Stimulated activated CD4-positive, alpha-beta T cell treated with anti-CD3 and anti-CD28 coated beads, Interleukin-2, amount 100 ng/mL, for 4 hours (primary cell): Measurements from ENCODE around the gene EYS.

ENCODE experiments used
- DNase-seq: peaks from one replicate; pipeline ENCODE4 v3.0.0-alpha.2; 2020; ENCODE audit warnings: low read depth

Gene EYS

DNA sequence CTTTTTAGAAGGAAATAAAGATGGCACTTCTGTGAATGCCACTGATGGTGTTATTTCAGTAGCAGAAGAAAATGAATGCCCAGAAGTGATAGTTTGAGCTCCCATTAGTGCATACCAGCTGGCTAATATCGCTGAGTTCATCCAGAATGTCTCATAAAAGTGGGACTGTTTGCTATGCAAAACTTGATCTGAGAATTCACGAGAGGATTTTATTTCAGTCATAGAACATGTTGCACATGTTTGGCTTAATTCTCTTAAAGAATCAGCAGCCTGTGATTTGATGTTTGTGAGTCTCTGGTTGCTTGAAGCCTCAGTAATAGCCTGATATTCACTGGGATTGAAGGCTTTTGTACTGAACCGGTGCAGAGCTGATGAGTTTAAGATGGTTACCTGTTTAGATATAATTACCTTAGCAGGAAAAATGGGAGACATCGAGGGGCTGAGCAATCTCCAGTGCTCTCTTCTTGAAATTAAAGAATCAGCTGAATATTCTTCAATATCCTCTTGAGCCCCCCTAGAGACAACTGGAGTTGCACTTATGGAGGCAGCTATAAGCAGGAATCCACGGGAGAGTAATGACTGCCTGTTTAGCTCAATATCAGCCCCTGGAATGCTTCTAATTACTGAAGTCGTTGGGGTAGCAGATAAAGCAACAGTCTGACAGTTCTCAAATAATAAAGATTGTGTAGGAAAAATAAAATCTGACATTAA, 1115.9 kb downstream of the EYS start:
- no peak for DNase-seq

DNA sequence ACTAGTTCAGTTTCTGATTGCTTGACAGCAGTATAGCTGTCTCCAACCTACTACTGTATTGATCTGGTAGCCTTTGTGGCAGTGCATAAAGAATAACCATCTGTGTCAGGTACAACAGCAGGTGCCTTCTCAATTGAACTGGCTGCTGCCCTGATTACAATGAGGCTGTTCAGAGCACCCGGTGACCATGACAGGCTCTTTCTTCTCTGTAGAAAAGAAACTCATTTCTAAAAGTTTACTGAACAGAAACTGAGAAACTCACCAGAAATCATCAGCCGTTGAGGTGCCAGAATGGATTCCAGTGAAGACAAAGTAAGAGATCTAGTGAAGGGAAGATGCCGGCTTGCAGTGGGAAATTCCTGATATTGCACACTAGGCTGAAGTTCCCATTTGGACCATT, 1117.1 kb downstream of the EYS start:
- no peak for DNase-seq

DNA sequence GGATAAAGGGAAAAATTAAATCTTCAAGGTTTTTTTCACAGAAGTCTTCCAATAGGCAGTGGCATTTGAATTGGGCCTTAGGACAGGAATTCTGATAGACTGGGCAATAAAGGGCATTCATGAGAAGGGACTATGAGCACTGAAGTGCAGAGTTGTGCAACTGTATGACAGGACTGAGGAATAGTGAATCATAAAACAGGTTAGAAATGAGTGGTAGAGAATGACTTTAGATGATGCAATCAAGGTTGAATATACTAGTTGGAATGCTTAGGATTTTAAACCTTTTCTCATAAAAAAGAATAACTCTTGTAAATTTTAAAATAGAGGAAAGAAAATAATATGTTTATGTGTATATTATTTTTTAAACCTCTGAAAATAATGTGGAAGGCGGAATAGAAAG, 1126.7 kb downstream of the EYS start:
- no peak for DNase-seq

DNA sequence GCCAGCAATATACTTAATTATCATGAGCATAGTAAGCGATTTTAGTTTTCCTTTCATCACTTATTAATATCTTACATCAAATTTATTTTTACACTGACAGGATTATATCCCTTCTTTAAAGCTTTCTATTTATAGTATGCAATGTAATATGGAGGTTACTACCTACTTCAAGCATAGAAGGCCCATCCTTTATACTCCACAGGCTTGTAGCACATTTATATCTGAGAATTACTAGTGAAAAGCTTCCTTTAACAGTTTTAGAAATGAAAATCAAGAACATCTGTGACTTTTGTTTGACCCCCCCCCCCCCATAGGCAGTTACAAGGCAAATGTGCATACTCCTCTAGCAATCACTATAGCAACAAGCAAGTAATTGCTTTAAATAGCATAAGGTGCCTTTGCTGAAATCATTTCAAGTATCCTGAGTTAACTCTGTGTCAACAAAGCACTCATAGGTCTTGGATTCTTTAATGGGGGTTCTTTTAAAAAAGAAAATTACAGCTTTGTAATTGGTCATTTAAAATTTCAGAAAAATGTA, 1153.7 kb downstream of the EYS start:
- no peak for DNase-seq

DNA sequence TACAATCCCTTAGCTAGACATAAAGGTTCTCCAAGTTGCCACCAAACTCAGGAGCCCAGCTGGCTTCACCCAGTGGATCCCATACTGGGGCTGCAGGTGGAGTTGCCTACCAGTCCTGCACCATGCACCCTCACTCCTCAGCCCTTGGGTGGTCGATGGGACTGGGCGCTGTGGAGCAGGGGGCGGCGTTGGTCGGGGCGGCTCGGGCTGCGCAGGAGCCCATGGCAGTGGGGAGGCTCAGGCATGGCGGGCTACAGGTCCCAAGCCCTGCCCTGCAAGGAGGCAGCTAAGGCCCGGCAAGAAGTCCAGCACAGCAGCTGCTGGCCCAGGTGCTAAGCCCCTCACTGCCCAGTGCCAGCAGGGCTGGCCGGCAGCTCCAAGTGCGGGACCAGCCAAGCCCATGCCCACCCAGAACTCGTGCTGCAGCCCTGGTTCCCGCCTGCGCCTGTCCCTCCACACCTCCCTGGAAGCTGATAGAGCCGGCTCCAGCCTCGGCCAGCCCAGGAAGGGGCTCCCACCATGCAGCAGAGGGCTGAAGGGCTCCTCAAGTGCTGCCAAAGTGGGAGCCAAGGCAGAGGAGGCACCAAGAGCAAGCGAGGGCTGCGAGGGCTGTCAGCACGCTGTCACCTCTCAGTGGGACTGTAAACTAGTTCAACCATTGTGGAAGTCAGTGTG, 1159.3 kb downstream of the EYS start:
- no peak for DNase-seq

DNA sequence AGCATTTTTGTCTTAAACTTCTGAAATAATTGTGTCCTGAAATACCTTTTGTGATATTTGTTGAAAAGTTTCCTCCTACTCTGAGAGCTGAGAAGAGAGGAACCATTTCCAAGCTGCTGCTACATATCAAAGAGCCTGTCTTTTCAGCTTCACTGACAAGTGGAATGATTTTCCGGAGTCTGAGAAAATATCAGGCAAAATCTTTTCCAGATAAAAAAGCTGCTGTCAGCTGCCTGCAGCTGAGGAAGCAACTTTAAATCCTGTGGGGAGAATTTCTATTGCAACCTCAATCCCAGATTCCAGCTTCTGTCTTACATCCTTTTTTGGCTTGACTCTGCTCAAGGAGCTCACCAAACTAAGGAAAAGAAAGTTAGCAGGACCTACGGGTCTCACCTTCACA, 1167.1 kb downstream of the EYS start:
- DNase-seq: no peak

DNA sequence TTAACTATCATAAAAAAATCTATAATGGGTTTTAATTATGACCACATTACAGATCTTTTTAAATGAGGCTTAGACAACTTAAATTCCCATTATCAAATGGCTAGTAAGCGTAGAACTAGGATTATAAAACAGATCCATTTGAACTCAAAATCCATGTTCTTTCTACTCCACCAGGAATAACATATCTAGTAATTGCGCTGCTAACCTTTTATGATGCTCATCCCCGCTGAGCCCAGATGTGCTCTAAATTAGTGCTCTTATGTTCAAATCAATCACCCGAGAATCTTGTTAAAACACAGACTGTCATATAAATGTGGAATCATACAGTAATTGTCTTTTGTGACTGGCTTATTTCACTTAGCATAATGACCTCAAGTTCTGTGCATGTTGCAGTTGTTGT, 1168.3 kb downstream of the EYS start:
- no peak for DNase-seq

DNA sequence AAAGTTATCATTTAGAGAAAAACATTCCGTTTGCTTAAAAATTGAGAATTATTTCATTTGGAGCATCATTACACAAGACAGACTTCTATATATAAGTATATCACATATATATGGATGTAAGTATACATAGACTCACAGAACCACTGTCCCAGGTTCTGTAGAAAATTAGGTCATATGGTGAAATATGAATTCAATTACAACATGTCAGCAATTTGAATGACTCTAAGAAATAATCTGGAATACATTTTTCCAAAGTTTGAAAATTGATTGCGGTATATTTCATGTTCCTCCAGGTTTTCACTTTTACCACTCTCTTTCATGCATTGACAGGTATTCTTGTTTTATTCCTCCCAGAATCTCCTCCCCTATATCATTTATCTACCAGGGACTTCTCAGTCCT, 1179.1 kb downstream of the EYS start:
- DNase-seq: no peak

DNA sequence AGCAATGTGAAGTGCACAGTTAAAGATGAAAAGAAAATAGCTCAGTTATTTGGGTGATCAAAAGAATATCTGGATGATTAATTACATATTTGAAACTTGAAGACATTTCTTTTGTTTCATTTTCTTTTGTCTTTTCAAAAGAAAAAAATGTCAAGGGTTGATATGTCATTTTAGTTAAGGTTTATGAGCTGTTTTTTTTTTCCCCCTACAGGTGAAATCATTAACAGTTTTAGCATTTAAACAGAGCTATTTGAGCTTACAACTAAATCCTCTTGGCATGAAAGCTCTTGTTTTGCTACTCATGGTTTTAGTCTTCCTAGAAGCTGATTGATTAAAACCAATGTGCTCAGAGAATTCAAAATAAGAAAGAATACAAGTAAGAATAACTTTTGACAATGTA, 1184.2 kb downstream of the EYS start:
- no peak for DNase-seq

DNA sequence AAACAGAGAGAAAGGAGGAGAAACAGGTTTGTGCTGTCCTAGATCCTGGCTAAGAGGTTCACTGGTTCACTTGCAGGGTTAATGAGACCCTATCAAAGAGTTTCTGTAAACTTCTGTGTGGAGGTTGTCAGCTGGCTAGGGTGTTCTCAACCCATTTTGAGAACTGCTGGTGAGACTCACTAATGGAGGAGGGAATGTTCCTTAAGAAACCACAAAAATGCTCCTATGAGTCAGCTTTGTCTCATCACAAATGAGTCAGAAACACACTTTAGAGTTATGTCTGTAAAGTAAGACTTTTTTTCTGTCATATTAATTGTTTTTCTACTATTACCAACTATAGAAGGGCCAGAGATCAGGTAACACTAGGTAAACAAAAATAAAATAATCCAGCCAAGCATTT, 1187.0 kb downstream of the EYS start:
- no peak for DNase-seq

DNA sequence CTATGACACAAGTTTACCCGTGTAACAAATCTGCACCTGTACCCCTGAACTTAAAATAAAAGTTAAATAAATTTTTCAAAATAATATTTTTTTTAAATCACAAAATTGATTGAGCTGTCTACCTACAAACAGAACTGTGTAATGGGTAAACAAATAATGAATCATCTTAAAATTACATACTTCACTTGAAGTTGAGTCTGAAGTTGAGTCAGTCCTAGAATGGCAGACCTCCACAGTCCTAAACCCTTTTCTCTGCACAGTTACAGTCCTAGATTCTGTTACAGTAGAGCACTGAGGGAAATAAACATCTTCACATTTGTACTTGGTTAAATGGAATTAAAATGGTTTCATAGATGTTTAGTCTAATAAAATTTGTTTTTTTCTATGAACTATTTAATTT, 1190.6 kb downstream of the EYS start:
- no peak for DNase-seq

DNA sequence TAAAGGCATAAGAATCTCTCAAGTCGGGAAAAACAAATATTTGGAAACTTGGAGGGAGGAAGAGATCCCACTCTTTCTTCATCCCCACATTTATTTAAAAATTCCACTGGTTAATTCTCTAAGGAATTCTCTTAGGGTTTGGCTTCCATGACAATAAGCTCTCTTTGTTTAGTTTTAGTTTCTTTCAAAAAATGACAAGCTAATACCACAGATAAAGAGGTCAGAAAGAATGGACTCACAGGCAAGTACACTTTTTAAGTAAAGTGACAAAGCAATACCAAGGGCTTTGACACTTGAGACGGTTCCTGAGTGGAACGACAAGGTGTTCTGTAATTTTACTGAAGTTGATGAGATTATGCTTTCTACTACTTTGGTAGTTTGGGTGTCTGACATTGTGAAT, 1199.4 kb downstream of the EYS start:
- no peak for DNase-seq

DNA sequence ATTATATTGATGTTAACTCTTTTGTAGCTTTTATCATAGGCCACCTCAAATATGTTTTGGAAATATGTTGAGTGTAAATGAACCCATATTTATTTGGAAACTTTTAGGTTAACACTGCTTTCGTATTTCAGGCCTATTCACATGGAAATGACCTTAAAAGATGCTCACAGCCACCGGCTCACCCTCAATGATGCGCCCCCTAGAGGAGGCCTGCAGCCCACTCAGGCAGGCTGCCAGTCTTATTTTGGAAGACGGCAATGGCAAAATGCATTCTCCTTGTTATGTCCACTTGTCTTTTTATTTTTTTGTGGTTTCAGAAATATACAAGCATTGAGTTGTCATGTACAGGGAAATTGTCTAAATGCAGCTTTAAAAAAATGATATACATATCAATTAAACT, 1201.7 kb downstream of the EYS start:
- no peak for DNase-seq

DNA sequence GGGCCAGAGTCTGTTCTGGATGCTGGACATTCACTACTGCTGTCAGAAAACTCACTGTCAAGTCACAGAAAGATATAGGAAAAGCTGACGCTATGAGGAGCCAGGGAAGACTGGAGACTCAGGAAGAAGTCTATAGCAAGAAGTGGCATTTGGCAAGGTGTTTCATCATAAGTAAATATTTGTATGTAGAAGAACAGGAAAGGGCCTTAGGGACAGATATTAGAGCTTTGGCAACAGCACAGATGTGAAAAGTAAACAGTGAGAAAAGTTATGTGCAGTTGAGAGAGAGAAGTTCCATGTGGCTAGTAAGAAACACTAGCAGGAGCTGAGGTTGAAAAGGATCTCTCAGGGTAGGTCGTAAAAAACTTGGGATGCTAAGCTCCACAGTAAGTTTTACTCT, 1202.5 kb downstream of the EYS start:
- no peak for DNase-seq

DNA sequence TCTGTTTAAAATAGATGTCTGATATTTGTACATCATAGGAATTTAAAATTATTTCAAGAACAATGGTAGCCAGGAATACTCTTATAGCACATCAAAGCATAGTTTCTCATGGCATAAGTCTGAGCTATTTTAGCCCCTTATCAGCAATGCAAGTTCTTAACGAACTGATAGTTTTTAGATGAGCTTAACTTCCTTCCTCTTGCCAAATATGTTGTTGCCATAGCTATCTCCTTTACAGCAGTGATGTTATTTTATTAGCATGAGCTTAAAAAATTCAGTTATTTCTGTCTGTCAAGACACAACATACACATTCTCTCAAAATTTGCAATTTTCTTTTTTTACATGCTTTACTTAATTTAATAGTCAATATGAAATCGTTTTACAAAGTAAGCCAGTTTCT, 1204.2 kb downstream of the EYS start:
- DNase-seq: no peak

DNA sequence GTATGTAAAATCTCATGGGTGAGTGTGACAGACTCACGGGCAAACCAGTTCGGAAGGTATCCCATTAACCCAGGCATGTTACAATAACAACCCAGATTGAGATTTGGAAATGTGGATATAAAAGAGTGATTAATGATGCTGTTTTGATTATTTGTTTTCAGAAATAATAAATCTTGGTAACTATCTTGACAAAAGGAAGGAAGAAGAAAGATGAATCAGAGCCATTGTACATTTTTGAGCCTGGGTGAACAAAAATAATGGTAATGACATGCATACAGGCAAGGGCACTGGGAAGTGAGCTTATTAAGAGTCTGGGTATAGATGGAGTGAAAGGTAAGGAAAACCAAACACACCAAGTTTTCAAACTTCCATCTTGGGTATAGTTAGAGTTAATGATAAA, 1209.4 kb downstream of the EYS start:
- no peak for DNase-seq

DNA sequence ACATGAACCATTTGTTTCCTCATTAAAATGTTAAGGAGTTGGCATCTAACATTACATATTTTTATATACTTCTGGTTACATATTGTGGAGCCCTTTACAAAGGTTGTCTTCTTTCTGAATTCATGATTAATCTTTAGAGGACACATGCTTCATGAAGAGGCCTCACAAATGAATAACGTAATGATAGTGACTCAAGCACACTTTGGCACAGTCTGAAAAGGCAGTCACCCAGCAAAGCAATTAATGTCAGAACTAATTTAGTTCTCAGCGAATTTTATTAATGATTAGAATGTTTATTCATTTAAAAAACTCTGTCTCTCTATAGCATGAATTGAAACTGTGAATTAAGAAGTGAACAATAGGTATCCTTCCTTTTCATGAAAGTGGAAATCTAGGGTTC, 1217.3 kb downstream of the EYS start:
- DNase-seq: no peak

DNA sequence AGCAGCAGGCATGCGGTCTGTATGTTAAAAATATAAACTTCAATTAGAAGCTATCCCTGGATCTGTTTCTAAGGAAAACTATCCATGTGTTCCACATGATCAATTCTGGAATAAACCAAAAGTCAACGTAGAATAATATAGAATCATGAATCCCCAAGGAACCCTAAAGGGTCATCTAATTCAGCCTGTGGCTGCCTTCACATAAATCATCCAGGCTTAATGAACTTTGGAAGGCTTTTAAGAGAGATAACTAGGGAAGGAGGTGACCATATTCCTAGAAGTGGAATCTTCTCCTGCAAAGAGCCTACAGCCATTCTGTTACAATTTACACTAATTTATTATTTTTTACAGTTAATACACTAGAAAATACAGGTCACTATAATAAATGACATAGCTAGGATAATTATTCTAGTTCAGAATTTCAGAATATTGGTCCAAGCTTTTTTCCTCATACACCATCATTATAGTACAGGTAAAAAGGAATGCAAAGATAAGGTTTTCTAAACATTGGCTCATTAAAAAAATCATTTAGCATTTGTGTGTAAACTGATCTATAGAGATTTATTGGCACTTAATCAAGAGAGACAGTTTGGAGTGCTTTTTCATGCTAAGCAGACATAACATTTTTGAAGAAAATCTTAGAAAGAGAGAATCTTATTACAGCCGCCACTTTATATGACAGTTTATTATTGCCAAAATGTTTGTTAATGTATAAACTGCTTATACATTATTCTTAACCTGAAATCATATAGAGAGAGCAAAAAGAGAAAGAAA, 1220.3 kb downstream of the EYS start:
- DNase-seq: no peak

DNA sequence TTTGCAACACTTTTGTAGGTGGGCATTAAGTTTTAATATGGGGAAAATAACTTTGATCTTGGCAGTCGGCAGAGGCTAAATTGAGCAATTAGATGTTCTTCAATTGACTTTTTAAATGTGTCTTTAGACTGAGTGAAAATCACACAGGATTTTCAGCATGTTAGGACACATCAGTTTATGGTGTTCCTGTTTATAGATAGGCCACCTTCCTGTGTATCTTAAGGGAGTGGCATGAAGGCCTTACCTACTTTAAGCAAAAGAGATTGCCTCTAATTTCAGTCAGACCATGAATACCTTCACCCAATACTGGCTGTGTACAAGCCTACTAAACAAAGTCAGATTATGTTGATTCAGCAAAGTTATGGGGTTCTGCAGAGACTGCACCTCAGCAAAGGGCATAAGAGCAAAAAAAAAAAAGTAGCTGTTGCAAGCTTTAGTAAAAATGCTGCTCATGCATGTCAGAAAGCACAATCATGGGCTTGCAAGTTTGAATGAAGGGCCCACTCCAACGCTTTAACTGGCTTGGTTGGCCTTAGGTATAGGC, 1223.0 kb downstream of the EYS start:
- no peak for DNase-seq

DNA sequence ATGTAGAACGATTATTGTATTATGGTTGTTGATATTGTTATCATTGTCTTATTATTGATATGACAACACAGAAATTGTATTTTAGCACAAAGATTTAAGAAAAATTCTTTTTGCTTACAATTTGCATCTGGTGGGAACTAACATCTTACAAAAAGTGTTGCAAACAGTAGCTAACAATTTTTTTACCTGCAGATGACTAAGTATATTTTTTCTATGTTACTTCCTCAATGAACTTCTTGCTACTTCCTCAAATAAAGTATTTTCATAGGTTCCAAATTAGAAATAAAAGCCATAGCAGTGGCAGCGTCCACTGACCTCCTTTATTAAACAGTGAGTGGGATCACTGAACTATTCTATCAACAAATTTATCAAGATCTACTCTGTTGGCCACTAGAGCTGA, 1224.4 kb downstream of the EYS start:
- DNase-seq: no peak

DNA sequence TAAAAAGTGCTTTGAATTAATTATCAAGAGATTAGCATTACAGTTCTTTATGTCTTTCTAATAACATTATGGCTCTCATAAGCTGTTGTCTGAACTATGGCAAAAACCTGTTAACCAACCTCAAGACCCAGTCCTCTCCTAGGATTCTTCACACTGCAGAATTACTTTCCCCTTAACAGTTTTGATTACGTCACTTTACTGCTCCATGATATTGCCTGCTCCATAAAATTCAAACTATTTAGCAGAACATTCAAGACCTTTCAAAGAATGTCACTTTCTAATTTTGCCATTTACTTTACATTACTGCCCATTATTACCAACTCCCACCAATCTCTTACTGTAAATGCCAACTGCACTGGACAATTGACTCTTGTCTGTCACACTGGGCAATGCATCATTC, 1227.9 kb downstream of the EYS start:
- DNase-seq: no peak

DNA sequence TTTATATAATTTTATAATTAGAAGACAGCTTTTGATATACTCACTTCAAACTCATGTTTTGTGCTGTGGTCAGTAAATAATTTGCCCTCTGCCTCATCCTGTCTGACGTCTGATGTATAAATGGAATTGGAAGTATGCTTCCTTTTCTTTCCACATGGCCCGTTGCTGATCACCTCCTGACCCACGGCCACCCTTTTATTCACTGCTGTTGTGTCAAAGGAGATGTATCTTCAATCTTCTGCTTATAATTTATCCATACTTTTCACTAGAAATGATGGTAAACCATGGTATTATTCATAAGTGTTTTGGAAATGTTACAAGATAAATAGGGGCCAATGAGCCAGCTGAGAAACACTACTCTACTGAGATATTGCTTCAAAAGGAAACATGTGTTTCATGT, 1229.6 kb downstream of the EYS start:
- DNase-seq: no peak

DNA sequence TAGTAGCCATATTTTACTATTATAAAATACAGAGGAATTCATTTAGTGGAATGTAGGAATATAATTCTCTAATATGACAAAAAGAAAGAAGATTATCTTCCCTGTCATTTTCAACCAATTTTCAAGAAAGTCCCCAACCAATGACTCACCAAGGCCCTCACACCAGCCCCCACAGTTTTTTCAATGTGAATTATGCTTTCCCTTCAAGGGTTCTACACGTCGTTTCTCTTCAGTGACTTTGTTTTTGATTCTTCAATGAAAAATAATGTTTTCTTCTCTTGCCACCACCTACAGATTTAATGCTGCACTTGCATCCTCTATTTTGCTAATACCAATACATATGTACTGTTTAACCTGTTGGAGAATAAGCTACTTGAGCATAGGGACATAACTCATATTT, 1230.1 kb downstream of the EYS start:
- no peak for DNase-seq
